Measurements from ENCODE around the gene FAM219A.
"Not testable (repeated sequence)": the region's sequence is repeated elsewhere in the genome, so short reads cannot be mapped to it uniquely, and the experiment has no call there.

The FAM219A gene

DNA sequence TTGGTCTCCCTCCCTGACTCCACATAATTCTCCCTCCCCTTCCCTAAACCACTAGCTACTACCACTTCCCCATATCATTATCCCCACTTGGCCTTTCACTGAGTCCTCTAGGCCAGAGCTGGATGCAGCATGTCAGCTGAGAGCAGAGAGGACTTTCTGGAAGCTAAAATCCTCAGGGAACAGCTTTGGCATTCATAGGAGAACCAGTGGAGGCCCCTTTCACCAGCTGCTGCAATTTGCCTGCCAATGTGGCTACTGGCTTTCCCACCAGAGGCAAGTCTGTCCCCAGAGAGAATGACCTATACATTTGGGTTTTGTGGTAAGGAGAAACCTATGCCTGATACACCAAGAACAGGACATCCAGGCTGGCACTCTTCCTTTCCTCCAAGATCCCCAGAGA, 14.4 kb downstream of the FAM219A start:
- no peak for DNase-seq (ENCODE audit: low read depth, low spot score)

DNA sequence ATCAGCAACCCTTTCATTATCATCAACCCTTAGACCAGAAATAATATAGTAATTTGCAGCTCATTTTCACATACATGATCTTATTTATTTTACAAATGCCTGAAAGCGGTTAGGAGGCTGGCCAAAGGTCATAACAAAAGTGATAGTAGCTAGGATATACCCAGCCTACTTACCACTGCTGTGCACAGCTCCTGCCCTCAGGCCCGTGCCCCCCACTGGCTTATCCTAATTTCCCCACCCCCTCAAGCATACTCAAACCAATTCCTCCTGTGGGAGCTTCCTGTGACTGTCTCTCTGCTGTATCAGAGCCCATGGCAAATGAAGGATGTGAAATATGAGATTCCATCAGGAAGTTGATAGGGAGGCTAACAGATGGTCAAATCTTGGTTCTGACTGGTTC, 14.8 kb downstream of the FAM219A start:
- DNase-seq (ENCODE audit: low read depth, low spot score) = no peak

DNA sequence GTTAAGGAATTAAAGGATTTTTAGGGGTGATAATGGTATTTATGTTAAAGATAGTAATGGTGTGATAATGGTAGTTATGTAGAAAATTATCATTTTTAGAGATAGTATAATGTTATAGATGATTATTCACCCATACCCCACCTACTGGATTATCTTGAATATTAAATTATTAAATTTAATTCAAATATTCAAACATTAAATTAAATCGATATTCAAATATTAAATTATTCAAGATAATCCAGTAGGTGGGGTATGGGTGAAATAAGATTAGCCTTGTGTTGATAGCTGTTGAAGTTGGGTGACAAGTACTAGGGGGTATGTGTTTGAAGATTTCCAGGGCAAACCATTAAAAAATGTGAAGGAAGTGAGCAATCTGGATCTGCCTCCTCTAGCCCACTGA, 15.6 kb downstream of the FAM219A start:
- no peak for DNase-seq (ENCODE audit: low read depth, low spot score)

DNA sequence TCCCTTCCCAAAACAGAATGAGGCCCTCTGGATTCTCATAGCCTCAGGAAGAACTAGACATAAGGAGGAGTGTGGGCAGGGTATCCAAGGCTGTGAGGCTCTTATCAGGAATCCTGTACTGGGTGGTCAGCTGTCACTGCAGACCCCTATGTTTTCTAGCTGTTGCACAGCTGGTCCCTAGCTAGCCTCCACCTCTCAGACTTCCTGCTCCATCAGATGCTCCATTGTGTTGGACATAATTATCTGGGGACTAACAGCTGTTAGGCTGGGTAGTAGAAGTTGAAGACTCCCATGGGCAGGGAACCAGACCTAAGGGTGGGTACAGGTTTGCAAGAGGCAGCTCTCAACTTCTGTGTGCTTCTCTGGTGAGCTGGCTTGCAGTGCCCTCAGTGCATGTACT, 18.4 kb downstream of the FAM219A start:
- no peak for DNase-seq (ENCODE audit: low read depth, low spot score)

DNA sequence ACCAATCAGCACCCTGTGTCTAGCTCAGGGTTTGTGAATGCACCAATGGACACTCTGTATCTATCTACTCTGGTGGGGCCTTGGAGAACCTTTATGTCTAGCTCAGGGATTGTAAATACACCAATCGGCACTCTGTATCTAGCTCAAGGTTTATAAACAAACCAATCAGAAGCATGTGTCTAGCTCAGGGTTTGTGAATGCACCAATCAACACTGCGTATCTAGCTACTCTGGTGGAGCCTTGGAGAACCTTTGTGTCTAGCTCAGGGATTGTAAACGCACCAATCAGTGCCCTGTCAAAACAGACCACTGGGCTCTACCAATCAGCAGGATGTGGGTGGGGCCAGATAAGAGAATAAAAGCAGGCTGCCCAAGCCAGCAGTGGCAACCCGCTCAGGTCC, 19.9 kb downstream of the FAM219A start:
- DNase-seq (ENCODE audit: low read depth, low spot score) = not testable (repeated sequence)

DNA sequence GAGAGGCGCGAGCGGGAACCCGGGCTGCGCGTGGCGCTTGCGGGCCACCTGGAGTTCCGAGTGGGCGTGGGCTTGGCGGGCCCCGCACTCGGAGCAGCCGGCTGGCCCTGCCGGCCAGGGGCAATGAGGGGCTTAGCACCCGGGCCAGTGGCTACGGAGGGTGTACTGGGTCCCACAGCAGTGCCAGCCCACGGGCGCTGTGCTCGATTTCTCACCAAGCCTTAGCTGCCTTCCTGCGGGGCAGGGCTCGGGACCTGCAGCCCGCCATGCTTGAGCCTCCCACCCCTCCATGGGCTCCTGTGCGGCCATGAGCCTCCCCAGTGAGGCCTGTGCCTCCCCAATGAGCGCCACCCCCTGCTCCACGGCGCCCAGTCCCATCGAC, 20.5 kb downstream of the FAM219A start:
- DNase-seq (ENCODE audit: low read depth, low spot score) = not testable (repeated sequence)

DNA sequence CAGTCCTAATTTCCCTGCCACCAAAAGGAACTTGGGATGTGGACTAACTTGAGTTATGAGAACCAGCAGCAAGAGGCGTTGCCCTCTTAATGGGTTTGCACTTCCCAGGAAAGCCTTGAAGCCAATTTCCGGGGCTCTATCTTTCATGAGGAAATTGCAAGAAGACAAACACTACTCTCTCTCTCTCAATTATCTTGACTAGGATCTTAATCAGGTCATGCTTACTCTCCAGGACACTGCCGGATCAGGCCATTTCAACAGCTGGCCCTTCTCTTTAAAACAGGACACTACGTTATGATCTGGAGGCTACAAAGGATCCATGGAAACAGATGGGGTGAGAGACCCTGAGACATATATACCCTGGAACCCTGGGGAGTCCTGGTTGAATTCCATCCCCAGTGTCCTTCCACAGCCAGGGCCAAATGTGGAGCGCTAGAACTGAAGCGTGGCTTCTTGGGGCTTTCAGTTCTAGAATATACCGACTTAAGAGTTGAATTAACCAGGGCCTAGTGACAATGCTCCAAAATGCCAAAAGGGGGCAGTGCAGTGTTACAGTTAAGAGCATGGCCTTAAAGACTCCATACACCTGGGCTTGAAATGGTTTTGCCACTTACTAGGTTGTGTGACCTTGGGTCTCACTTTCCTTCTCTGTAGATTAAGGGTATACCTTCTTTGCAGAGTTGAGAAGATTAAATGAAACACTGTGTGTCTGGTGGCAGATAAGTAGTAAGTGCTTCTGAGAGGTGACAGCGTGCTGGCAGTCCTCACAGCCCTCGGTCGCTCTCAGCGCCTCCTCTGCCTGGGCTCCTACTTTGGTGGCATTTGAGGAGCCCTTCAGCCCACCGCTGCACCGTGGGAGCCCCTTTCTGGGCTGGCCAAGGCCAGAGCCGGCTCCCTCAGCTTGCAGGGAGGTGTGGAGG, 21.1 kb downstream of the FAM219A start:
- DNase-seq (ENCODE audit: low read depth, low spot score) = peak; percentile 48

DNA sequence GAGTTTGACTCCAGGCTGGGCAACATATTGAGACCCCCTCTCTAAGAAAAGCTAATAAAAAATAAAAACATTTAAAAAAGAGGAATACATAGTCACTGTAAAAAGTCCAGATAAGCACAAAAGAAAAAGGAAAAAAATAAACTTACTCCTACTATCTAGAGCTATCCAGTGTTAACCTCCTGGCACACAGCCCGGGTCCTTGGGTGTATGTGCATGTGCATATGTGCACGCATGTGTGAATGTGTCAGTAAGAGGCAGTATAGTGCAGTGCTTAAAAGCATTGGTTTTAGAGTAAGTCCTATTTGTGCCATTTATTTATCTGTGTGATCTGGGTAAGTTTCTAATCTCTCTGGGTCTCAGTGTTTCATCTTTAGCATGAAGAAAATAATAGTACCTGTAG, 26.7 kb downstream of the FAM219A start:
- DNase-seq (ENCODE audit: low read depth, low spot score) = no peak

DNA sequence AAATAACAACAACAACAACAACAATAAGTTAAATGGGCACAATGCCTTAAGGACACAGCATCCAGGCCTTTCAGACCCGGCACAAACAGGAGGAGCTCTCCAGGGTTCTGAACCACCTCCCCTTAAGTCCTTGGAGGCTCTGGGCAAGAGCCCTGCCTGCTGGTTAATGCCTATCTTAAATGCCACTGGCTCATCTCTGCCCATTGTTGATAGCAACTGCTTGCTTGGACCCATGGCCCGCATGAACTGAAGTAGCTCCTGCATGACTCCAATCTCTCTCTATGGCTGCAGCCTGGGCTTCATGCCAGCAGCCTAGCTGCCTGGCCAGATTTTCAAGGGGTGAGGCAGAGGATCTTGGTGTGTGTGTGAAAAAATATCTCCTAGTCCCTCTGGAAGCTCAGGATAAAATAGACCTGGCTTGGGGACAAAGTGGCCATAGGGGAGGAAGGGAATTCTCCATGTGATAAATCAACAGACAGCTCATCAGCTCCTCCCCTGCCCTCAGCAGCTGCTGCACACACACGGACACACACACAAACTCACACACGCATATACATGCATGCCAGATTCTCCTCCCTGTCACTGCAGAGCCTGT, 27.4 kb downstream of the FAM219A start:
- no peak for DNase-seq (ENCODE audit: low read depth, low spot score)

DNA sequence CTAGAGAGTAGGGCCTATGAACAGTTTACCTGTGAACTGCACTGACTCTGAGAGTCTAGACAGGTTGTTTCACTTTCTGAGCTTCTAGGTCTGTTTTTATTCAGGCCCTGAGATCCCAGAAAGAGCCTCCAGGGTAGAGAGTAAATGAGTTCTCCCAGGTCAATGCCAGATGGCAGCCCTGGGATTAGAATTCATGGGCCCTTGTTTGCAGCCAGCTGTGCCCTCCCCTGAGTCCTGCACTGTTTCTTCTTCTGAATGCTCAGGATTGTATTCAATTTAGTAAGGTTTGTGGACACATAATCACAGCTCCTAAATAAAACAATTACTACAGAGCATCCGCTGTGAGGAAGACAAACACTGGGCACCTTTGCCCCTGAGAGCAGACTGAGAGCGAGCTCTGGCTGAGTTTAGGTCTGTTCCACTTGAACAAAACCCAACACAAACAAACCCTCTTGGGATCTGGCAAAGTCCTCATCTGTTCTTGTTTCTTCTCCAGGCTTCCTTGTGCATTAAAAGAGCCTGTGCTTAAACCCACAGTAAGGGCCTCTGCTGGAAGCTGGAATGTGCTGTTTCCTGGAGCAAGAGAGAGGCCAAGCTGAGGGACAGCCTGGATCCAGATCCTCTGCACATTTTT, 29.9 kb downstream of the FAM219A start:
- DNase-seq (ENCODE audit: low read depth, low spot score) = peak; percentile 85

DNA sequence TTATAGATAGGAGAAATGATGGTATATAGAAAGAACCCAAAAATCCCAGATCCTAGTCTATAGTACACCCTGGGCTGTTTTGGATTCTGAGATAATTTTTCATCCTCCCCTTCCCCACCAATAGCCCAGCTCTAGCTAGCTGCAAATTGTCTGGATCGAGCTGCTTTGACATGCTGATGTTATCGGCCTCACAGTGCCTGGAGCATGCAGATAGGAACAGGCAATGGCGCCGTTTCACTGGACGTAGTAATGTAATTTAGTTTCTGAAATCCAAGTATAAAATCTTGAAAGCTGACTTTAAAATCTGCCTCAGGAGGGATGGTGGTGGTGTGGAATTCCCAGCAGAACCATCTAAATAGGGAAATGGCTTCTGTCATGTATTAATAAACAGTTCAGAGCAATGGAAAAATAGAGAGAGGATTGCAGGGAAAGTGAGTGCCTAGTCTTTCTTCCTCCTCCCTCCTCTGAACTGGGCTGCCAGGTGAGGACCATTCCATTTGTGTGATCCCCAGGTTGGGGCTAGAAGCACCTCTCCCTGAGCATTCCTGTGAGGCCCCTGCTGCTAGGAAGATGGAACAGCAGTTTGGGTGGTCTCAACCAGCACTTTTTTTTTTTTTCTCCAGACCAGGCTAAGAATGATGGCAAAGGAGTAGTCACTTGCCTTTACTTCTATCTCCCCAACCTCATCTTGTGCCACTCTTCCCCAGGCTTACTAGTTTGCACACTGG, 31.9 kb downstream of the FAM219A start:
- no peak for DNase-seq (ENCODE audit: low read depth, low spot score)

DNA sequence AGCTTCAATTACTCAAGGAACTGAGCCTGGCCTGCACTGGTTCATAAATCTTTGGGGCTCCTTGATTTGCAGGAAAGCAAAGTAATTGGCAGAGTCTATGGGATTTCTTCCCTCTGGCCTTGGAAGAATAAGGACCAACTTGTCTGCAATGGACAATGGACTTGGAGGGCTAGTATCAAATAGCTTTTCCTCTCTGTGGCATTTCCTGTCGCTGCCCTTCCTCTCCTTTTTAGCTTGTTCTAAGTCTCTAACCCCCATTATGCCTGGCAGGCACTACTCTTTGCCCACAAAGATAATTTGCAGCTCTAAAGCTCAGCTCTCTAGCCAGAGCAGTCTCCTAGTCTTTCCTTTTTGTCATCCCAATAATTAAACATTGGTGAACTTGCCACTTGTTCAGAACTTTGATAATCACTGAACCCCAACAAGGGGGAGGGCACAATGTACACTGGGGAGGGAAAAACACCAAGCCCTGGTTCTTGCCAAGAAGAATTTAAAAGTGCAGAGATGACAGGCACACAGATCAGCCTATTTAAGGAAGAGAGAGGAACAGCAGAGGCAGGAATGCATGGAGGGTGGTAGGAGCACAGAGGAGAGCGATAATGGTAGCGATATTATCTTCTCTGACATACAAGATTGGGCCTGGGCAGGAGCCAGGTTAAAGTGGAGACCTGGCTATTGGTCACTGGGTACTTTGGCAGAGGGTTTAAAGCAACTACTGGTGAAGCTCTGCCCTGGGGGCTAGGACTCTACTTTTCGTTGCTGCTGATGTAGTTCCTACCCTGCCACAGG, 38.5 kb downstream of the FAM219A start:
- no peak for DNase-seq (ENCODE audit: low read depth, low spot score)

DNA sequence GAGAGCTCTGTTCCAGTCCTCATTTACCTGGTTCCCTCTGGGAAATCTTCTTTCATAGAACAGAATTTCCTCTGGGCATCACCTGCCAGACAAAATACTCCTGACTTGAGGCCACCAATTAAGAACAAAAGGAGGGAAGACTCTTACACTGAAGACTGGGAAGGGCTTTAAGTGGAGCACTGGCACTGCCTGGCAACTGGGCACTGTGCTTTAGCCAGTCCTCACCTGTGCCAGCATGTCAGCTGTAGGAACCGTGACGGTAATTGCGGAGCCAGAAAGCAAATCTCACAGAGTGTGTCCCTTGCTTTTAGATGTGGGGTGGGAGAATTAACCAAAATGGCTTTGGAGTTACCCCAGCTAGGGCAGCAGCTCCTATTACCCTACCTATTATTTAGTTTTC, 40.6 kb downstream of the FAM219A start:
- DNase-seq (ENCODE audit: low read depth, low spot score) = no peak

DNA sequence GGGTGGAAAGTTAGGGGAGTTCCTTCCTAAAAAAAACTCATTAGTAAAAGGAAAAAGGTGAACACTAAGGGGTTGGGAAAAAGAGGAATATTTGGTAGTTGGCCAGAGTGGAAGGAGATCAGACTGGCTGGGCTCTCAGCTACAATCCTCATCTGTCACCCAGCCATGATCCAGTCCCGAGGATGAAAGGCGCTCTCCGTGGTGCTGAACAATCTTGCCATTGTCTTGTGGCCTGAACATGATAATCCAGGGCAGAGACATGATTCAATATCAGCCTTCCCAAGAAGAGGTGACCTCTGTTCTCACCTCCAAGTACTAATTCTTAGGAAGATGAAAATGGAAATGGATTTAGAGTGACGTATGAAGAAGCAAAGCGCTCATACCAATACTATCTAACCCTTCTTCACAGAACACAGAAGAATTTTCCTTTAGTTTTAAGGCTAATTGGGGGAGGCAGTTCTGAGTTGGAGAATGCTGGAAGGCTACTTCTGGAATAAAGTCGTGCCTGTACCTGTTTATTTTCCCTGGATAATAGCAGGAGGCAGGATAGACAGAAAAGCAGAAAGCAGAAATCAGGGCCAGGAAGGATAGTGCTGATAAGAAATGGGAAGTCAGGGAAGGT, 45.0 kb downstream of the FAM219A start:
- no peak for DNase-seq (ENCODE audit: low read depth, low spot score)

DNA sequence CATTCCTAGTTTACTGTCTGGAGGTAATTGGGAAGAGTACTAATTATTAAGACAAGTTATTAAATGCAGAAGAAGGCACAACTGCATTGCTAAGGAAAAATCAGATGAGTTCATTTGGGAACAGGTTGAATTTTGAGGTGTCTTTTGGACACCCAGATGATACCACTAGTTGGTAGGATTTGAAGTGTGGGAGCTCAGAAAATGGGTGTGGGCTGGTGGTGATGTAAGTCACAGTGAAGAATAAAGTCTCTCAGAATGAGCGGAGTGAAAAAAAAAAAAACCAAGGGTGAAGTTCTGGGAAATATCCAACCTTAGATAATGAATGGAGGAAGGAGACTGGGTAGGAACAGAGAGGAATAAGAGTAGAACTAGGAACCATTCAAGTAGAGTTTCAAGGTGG, 46.0 kb downstream of the FAM219A start:
- no peak for DNase-seq (ENCODE audit: low read depth, low spot score)

DNA sequence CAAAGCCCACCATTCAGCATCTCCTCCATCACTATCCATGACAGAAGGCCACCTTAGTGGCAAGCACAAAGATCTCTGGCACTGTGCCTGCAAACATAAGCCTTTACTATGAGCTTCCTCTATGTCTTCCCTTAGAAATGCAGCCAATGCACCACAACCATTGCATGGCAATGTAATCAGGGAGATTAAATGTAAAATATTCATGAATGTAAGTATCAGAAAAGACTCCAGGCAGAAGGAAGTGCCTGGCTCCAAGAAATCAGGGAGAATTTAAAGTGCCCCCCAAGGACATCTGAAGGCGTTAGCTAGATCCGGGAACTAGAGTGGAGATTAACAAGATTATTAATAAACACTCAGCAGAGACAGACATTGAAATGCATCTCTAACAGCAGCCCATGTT, 49.2 kb downstream of the FAM219A start:
- no peak for DNase-seq (ENCODE audit: low read depth, low spot score)

DNA sequence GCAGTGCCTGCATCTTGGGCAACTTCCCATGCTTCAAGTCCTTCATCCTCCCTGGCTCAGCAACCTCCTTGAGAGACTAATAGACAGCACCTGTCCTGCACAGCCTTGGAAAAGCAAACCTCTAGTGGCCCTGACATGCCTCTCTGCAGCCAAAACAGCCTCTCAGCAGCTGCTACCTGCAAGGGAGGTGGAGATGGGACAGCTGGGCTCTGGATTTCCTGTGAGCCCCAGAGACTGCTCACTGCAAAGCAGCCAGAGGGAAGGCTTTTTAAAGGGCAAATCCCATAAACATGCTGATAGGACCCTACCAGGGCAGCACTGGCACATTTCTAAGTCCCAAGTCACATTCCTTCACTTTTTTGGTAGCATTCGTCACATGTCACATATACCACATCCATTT, 50.2 kb downstream of the FAM219A start:
- no peak for DNase-seq (ENCODE audit: low read depth, low spot score)

DNA sequence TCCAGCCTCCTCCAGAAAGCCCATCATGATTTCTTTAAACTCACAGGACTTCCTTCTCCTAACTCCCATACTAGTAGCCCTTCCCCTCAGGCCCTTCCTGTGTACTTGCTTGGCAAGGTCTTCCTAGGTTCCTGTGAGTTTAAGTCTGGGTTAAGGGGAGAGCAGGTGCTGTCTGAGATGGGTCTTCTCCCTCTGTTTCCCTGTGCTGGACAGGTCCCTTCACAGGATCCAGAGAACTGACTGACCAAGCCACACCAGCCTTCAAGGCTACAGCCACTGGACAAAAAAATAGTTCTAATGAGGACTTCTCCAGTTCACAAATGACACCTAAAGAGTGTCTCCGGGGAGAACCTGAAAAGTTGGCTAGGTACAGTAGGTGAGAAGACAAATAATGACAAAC, 52.2 kb downstream of the FAM219A start:
- DNase-seq (ENCODE audit: low read depth, low spot score) = no peak

DNA sequence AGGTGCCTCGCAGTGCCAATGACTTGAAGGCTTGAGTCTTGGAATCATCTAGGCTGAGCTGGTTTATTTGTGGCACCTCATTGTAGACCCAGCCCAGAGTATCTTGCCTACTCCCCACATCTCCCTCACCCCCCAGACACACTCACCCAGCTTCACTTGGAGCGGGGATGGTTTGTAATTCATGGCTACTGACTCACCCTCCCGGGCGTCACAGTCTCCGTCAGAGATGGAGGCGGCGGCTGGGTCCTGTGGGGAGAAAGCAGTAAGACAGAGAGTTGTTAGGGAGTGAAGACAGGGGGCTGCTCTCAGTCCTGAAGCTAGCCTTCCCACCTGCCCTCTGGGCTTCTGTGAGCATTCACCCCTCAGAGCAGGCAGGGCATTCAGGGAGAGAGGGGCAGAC, 52.7 kb downstream of the FAM219A start:
- no peak for DNase-seq (ENCODE audit: low read depth, low spot score)

DNA sequence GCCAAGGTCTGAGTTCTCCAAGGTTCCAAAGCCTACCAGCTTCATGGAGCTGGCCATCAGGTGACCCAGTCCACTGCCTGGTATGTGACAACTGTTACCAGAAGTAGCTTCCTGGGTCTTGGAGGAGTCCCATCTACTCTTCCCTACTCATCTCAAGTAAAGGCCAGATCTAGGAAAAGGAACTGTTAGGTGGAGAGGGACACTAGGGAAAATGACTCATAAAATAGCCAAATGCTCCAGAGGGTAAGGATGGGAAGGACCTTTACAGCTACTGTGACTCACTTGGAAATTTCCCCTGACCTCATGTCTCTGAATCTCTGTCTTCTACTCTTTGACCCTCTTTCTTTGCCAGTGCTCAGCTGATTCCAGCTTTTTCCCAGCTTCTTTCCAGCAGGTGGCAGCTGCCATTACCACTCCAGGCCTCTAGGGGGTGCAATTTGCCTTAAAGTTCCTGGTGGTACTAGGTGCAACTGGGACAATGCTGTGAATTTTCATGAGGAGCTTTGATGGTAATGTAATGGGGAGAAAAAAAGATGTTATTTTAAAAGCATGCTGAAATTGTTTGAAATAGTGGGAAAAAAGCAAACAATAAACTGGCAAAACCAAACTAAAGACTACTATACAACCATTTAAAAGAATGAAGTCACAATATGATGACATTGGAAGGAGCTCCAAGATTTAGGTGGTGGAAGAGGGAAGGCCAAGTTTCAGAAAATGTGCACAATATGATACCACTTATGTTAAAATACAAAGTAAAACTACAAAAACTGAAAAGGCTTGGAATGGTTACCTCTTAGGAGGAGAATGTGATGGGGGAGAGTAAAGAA, 54.6 kb downstream of the FAM219A start:
- DNase-seq (ENCODE audit: low read depth, low spot score) = no peak
